Measurements from ENCODE around the gene ZW10. TPM values are rescaled to one million over a fixed set of nuclear protein-coding genes. Genes with fewer than 3 reads are reported as not detected.
"Not testable (repeated sequence)": the region's sequence is repeated elsewhere in the genome, so short reads cannot be mapped to it uniquely, and the experiment has no call there.

Gene ZW10
- total and polyA plus RNA-seq, 2 donors from 2014 or later, result 6.7 to 11.0 TPM

DNA sequence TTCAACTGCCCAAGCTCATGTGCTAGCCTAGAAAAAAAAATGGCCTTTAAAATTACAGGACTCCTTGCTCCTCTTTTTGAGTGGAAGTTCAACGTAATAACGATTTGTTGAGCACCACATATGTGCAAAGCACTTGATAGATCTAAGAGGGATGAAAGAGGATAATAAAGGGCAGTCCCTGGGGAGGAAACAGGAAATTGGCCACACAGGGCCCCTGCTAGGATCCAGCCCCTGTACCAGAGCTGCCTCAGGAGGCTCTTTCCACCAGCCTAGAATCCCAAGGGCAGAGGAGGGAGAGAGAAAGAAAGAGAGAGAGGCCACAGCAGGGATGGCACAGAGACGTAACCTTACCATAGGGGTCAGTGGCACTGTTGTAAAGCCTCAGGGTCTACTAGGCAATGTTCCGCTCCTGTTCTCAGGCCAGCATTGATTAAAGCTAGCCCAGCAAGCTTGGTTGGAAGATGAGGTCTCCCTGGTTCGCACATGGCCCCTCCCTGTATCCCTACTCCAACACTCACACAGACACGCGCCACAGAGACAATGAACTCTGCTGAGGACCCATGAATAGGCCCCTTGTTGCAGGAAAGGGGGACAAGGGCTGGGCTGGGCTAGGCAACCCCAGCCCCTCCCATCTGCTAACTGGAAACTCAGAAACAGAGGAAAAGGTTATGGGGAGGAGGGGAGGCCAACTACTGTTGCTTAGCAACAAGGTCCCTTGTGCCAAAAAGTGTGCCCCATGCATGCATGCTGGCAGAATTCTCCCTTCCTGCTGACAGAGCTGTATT lies 67.4 kb downstream of the ZW10 start, which contains the start of gene TMPRSS5:
Gene TMPRSS5 (minus strand): TSS at position 438 of the 785 bp plus-strand sequence. CDS start 84 bp downstream, at position 354.
- H3K9ac ChIP-seq (ENCODE audit: low read length in 3 of 3), result no peak within 1 kb of the TSS
- H3K4me3 ChIP-seq (ENCODE audit: low read length in 3 of 3), result no peak within 1 kb of the TSS
- H3K27me3 ChIP-seq (ENCODE audit: control insufficient read depth, insufficient read depth, low read length), result no peaks in the 10 kb centered on the region
- TF ChIP-seq, protein P1, sequence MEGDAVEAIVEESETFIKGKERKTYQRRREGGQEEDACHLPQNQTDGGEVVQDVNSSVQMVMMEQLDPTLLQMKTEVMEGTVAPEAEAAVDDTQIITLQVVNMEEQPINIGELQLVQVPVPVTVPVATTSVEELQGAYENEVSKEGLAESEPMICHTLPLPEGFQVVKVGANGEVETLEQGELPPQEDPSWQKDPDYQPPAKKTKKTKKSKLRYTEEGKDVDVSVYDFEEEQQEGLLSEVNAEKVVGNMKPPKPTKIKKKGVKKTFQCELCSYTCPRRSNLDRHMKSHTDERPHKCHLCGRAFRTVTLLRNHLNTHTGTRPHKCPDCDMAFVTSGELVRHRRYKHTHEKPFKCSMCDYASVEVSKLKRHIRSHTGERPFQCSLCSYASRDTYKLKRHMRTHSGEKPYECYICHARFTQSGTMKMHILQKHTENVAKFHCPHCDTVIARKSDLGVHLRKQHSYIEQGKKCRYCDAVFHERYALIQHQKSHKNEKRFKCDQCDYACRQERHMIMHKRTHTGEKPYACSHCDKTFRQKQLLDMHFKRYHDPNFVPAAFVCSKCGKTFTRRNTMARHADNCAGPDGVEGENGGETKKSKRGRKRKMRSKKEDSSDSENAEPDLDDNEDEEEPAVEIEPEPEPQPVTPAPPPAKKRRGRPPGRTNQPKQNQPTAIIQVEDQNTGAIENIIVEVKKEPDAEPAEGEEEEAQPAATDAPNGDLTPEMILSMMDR (IDR thresholded peaks at IDR 0.05; ENCODE audit: borderline replicate concordance, extremely low read depth, insufficient read depth), result no peak
- no peaks in the 10 kb centered on the region for H3K36me3 ChIP-seq (ENCODE audit: control insufficient read depth in 2 of 3, insufficient read depth in 3 of 3, low read length in 3 of 3)
- H3K27ac ChIP-seq (ENCODE audit: low read depth in 2 of 2, low read length in 2 of 2), result no peak within 1 kb of the TSS
- FAIRE-seq, result no peak
- intact Hi-C loops (cut with DNase I), result no loop called here
- H3K9me3 ChIP-seq (ENCODE audit: control insufficient read depth in 2 of 3, insufficient read depth in 1 of 3, low read length in 3 of 3), result peaks cover 0 to 8% (median 3%) of the 10 kb centered on the region in 3 donors
- DNase-seq, result no peak
- no peaks in the 10 kb centered on the region for H3K4me1 ChIP-seq (ENCODE audit: control insufficient read depth in 2 of 3, insufficient read depth in 2 of 3, low read depth in 1 of 3, low read length in 3 of 3)

DNA sequence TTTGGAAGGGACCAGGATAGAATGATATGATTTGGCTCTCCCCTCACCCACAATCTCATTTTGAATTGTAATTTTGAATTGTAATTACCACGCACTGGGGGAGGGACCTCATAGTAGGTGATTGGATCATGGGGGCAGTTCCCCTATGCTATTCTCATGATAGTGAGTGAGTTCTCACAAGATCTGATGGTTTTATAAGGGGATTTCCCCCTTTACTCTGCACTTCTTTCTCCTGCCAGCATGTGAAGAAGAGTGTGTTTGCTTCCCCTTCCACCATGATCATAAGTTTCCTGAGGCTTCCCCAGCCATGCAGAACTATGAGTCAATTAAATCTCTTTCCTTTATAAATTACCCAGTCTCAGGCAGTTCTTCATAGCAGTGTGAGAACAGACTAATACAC lies 69.9 kb downstream of the ZW10 start:
- H3K27me3 ChIP-seq (ENCODE audit: control insufficient read depth, insufficient read depth, low read length); H3K27ac ChIP-seq (ENCODE audit: low read depth in 2 of 2, low read length in 2 of 2); FAIRE-seq; intact Hi-C loops (cut with DNase I); H3K4me1 ChIP-seq (ENCODE audit: control insufficient read depth in 2 of 3, insufficient read depth in 2 of 3, low read depth in 1 of 3, low read length in 3 of 3); H3K9me3 ChIP-seq (ENCODE audit: control insufficient read depth in 2 of 3, insufficient read depth in 1 of 3, low read length in 3 of 3); H3K9ac ChIP-seq (ENCODE audit: low read length in 3 of 3); H3K4me3 ChIP-seq (ENCODE audit: low read length in 3 of 3); DNase-seq; H3K36me3 ChIP-seq (ENCODE audit: control insufficient read depth in 2 of 3, insufficient read depth in 3 of 3, low read length in 3 of 3): not testable (repeated sequence)

DNA sequence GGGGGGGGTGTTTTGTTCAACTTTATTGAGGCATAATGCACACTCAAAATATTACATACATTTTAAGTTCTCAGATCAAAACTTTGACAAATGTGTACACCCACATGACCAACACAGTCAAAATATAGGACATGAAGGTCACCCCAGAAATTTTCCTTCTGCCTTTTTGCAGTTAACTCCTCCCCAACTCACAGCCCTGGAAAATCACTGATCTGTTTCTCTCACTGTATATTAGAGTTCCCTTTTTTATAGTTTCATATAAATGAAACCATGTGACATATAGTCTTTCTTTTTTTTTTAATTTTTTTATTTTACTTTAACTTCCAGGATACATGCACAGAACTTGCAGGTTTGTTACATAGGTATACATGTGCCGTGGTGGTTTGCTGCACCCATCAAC lies 72.0 kb downstream of the ZW10 start:
- Histone ChIP-seq H3K27ac (ENCODE audit: low read depth in 2 of 2, low read length in 2 of 2) (no peak overlapping the region), H3K9ac (ENCODE audit: low read length in 3 of 3) (no peak overlapping the region), H3K36me3 (ENCODE audit: control insufficient read depth in 2 of 3, insufficient read depth in 3 of 3, low read length in 3 of 3) (no peaks in the 10 kb centered on the region), H3K4me1 (ENCODE audit: control insufficient read depth in 2 of 3, insufficient read depth in 2 of 3, low read depth in 1 of 3, low read length in 3 of 3) (no peaks in the 10 kb centered on the region), H3K9me3 (ENCODE audit: control insufficient read depth in 2 of 3, insufficient read depth in 1 of 3, low read length in 3 of 3) (no peaks in the 10 kb centered on the region), H3K4me3 (ENCODE audit: low read length in 3 of 3) (no peak overlapping the region), H3K27me3 (ENCODE audit: control insufficient read depth, insufficient read depth, low read length) (no peaks in the 10 kb centered on the region)
- DNase-seq (no peak), FAIRE-seq (no peak)
- intact Hi-C loops (cut with DNase I), result no loop called here
- TF ChIP-seq, protein P1 (IDR thresholded peaks at IDR 0.05; ENCODE audit: borderline replicate concordance, extremely low read depth, insufficient read depth), result no peak

- intact Hi-C loops (cut with DNase I), result no loop called here
- H3K9me3 ChIP-seq (ENCODE audit: control insufficient read depth in 2 of 3, insufficient read depth in 1 of 3, low read length in 3 of 3), result no peaks in the 10 kb centered on the region
- no peak overlapping the region for H3K27ac ChIP-seq (ENCODE audit: low read depth in 2 of 2, low read length in 2 of 2)
- TF ChIP-seq, protein P1 (IDR thresholded peaks at IDR 0.05; ENCODE audit: borderline replicate concordance, extremely low read depth, insufficient read depth), result no peak
- H3K36me3 ChIP-seq (ENCODE audit: control insufficient read depth in 2 of 3, insufficient read depth in 3 of 3, low read length in 3 of 3), result no peaks in the 10 kb centered on the region
- no peak overlapping the region for H3K4me3 ChIP-seq (ENCODE audit: low read length in 3 of 3)
- H3K27me3 ChIP-seq (ENCODE audit: control insufficient read depth, insufficient read depth, low read length), result no peaks in the 10 kb centered on the region
- FAIRE-seq (no peak), DNase-seq (no peak)
- no peaks in the 10 kb centered on the region for H3K4me1 ChIP-seq (ENCODE audit: control insufficient read depth in 2 of 3, insufficient read depth in 2 of 3, low read depth in 1 of 3, low read length in 3 of 3)
- no peak overlapping the region for H3K9ac ChIP-seq (ENCODE audit: low read length in 3 of 3)
Measured at GRCh38 chr11:113698515-113698914, 75.0 kb downstream of the ZW10 start.
